NCI-H226 (cell line): Measurements from ENCODE around the gene PFN2.
"Not testable (repeated sequence)": the region's sequence is repeated elsewhere in the genome, so short reads cannot be mapped to it uniquely, and the experiment has no call there.

Experiments
- DNase-seq: peaks from one replicate; pipeline ENCODE4 v3.0.0-alpha.2; 2015

Gene PFN2

DNA sequence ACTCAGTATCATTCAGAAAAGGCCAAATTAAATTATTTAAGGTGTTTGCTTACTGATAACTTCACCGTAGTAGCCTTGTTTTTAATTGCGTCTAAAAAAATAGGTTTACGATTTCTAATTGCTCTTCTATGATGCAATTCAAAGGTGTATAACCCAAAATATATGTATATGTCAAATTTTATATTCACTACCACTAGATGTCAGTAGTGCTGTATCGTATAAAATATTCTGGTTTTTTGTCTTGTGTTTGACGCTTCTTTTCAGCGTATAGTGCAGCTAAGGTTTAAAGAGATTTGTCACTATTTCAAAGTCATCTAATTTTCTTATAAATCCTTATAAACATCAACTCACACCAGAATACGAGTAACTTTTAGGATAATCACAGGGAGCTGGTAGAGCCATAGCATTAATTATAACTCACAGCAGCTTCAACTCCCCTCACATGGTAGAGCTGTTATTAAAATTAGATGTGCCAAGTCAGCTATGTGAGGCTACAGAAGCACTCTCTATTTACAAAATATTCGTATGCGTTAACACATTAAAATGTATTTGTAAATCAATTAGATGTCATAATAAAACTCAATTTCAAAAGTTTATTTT is 3.5 kb downstream of the PFN2 start:
- DNase-seq, result peak; percentile 22

DNA sequence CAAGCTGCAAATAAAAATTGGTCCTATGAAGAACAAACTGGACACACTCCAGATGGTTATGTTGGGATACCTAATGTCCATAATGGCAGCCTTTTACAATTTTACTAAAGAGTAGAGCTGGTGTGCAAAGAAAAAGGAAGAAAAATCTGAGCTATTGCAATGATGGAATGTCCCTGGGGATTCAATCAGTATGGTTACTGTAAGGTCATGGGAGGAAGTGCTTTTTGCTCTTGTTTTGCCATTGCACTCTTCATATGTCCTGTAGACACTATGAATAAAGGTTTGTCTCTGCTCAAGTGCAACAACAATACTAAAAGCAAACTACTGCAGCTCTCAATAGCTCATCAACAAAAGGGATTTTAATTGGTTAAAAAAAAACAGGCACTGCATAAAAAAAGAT is 5.4 kb downstream of the PFN2 start:
- no peak for DNase-seq

DNA sequence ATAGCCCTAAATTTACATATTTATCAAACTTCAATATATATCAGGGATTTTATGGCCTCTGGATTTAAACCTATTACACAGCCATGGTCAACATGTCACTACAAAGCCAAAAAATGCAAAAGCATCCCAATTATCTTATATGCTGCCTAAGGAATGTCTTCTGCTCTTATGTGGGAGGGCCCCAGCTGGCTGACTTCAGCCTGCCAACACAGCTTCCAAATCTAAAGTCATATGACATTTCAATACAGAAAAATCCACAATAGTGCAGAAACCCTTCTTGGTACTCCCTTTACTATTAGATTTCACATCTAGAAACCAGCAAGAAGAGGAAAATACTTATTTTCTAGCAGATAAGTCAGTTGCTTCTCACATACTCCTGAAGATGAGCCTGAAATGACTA is 6.4 kb downstream of the PFN2 start:
- DNase-seq, result no peak

DNA sequence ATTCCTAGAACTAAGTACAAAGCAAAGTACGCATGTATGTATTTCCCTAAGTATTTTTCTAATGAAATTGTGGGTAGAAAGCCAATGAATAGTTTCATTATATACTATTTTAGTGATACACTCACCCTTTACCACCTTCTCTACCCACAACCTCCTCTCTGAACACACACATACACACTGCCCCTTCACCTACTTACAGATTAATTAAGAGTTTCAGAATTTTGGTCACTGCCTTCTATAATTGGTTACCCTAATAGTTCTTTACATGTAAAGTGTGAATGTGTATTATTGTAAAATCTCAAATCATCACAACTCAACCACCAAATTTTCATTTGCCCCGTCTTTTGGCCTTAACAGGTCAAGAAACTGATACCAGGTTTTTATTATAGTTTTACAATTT is 7.2 kb downstream of the PFN2 start:
- no peak for DNase-seq

DNA sequence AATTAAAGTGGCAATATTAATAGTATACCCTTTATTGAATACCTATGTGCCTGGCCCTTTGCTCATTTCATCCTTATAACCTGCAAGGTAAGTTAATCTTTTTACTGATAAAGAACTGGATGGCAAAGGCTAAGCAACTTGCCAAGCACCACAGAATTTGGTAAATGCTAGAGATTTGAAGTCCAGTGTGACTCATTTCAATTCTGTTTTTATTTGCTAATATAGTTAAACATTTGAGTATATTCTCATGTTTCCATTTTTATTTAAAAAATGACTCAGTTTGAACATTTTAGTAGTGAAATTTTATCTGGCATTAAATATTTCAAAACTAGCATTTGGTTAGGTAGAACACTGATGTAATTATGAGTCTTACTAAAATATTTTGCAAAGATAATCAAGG is 11.3 kb downstream of the PFN2 start:
- no peak for DNase-seq

DNA sequence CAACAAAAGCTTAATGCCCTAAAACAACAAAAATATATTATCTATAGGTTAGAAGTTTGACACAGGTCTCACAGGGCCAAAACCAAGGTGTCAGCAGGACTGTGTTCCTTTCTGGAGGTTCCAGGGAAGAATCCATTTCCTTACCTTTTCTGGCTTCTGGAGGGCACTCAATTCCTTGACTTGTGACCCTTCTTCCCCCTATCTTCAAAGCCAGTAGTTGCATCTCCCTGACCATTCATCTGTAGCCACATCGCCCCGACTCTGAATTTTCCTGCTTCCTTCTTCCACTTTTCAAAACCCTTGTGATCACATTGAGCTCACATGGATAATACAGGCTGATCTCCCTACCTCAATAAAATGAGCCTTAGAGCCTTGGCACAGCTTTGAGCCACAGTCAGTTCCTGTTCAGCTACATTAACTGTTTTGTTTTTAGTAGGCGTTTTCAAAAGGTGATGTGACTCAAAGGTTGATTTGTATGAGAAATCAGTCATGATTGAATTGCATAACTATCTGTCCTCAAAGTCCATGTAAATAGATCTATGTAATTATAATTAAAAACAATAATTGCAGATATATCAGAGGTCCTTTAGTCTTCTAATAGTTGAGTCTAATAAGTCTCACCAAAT is 12.4 kb downstream of the PFN2 start:
- no peak for DNase-seq

DNA sequence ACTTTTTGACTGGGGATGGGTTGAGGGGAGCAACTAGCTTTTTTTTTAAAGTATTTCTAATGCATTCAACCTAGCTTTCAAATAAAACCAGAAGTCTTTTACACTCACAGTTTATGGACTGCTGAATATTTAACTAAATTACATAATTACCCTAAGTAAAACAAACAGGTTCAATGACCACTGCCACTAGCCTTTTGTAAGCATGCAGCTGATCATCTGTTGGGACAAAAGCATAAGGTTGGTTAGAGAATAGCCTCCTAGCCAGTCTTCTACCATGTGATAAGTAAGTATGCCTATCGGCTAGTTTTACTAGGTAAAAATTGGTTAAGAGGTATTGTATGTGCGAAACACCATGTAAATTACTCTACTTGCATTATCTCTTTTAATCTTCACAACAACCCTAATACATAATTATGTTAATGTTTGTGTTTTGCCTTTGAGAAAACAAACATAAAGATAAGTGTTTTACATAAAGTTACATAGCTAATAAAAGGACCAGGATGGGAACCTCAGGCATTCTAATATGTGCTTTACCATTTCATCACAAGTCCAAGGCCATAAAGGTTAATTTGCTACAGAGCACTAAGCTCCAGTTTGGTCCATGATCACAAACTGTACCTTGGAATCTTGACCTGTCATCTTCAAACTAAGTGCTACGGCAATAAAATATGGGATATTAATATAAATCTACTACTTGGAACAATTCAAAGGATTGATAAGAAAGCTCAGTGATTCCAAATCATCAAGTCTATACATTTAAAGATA is 13.2 kb downstream of the PFN2 start:
- DNase-seq, result no peak

DNA sequence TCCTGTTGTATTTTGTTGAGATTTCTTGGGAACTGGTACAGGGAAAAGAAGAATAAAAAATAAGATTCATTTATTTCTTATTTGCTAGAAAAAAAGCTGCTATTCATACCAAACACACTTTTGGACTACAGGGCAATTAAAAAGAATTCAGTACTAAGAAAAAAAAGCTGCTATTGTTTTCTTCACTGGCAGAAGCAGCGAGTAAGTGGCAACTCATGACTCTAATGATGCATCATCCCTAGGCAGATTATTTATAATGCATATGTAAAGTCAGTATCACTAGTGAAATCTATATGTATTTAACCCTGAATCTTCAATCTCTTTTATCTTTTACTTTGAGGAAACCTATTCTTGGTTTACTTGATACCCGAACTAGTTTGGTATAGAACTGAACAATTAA is 15.2 kb downstream of the PFN2 start:
- no peak for DNase-seq

DNA sequence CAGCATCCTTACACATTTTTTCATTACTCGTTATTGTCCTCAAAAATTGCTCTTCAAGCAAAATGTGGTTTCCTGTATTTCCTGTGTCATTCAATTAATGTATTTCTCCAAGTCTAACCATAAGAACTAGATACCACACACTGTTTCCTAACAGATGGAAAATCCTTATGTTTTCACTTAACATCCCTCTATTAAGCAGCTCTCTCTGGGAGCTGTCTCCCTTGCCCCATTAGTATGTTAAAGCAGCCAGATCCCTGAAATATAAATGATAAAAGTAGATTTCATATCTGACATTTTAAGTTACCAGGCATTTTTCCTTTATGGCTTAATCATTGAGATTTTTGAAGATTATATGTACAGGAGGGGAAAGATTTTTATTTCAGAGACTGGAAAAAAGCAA is 15.9 kb downstream of the PFN2 start:
- DNase-seq, result no peak

DNA sequence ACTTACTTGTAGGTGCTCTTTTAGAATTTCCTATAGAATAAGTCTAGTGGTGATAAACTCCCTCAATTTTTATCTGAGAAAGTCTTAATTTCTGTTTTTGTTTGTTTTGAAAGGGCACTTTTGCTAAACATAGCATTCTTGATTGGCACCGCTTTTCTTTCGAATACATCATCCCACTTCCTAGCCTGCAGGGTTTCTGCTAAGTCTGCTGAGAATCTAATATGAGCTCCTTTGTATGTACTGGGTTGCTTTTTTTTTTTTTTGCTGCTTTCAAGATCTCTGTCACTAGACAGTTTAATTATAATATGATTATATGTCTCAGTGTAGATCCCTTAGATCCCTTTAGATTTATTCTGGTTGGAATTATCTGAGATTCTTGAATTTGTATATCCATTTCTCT is 21.5 kb downstream of the PFN2 start:
- DNase-seq, result no peak

DNA sequence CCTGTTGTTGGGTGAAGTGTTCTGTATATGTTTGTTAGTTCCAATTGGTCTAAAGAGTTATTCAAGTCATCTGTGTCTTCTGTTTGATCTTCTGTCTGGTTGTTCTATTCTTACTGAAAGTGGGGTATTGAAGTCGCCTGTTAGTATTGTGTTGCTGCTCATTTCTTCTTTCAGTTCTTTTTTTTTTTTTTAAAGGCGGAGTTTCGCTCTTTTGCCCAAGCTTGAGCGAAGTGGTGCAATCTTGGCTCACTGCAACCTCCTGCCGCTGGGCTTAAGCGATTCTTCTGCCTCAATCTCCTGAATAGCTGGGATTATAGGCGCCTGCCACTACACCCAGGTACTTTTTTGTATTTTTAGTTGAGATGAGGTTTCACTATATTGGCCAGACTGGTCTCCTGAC is 23.5 kb downstream of the PFN2 start:
- no peak for DNase-seq

DNA sequence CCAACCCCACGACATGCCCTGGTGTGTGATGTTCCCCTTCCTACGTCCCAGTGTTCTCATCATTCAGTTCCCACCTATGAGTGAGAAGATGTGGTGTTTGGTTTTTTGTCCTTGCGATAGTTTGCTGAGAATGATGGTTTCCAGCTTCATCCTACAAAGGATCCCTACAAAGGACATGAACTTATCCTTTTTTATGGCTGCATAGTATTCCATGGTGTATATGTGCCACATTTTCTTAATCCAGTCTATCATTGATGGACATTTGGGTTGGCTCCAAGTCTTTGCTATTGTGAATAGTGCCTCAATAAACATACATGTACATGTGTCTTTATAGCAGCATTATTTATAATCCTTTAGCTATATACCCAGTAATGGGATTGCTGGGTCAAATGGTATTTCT is 26.7 kb downstream of the PFN2 start:
- not testable (repeated sequence) for DNase-seq

DNA sequence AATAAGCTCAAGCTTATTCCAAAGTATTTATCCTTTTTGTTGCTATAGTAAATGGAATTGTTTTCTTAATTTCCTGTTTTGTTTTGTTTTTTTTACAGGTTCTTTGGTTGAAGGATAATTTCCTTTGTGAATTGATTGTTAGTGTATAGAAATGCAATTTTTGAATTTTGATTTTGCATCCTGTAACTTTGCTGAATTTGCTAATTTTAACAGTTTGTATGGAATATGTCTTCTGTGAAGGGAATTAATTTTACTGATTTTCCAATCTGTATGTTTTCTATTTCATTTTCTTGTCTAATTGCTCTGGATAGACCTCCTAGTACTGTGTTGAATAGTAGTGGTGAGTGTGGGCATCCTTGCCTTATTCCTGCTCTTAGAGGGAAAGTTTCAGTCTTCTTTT is 28.3 kb downstream of the PFN2 start:
- DNase-seq, result no peak

DNA sequence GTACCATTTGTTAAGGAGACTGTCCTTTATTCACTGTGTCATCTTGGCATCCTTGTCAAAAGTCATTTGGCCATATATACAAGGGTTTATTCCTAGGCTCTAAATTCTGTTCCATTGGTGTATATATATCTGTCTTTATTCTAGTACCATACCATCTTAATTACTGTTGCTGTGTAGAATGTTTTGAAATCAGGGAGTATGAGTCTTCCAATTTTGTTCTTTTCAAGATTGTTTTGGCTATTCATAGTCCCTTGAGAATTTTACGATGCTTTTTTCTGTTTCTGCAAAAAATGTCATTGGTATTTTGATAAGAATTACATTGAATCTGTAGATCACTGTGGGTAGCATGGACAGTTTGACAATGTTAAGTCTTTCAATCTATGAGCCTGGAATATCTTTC is 28.7 kb downstream of the PFN2 start:
- no peak for DNase-seq

DNA sequence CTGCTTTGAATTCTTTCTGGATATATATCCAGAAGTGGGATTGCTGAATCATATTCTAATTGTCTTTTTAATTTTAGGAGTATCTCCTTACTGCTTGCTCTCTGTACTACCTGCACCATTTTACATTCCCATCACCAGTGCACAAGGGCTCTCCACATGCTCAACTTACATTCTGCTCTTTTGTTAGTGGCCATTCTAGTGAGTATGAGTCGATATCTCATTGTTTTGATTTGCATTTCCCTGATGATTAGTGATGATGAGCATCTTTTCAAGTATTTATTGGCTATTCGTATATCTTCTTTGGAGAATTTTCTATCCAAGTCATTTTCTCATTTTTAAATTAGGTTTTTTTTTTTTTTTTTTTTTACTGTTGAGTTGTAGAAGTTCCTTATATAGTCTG is 29.5 kb downstream of the PFN2 start:
- no peak for DNase-seq

DNA sequence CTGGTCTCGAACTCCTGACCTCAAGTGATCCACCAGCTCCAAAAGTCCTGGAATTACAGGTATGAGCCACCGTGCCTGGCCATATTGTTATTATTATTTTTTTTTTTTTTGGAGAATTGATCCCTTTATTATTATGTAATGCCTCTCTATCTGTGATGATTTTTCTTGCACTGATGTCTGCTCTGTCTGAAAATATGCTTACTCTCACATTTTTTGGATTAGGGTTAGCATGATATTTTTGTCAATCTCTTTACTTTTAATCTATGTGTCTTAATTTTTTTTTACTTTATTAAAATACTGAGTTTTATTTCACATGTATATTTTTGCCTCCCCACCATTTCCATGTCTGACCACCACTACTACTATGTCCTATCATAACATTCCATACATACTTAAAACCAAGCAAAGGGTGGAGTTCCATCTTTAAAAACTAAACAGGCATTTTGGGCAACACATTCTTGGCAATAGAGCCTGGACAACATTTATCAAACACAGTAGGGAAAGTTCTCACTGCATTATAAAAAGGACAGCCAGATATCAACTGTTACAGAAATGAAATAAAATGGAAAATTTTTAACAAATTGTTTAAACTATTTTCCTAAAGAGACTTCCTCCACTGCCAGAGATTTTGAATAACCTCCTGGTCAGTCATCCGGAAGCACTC is 32.2 kb downstream of the PFN2 start:
- DNase-seq, result not testable (repeated sequence)

DNA sequence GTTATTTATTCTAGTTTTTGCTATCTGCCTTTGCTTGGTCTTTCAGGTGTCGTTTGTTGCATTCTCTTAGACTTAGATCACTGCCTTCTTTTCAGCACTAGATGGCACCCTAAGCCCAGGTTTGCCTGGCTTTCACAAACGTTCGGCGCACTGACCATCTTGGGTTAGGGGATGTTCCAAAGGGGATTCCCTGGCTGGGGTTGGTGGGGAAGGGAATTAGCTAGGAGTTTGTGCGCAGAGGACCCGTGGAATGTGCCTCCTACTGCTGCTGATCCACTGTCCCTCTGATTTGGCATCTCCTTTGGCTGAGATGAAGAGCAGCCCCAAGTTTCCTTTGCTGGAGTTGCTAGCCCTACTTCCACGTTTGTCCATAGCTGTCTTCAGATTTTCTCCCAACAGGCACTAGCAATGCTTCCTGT is 33.9 kb downstream of the PFN2 start:
- DNase-seq, result peak; percentile 4

DNA sequence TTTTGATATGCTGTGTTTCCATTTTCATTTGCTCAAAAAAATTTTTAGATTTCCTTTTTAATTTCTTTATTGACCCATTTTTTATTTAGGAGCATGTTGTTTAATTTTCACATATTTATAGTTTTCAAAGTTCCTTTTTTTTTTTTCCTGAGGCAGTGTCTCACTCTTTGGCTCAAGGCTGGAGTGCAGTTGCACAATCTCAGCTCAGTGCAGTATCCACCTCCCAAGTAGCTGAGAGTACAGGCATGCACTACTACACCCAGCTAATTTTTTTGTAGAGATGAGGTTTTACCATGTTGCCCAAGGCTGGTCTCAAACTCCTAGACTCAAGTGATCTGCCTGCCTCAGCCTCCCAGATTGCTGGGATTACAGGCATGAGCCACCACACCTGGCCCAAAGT is 36.2 kb downstream of the PFN2 start:
- DNase-seq, result peak; percentile 62

DNA sequence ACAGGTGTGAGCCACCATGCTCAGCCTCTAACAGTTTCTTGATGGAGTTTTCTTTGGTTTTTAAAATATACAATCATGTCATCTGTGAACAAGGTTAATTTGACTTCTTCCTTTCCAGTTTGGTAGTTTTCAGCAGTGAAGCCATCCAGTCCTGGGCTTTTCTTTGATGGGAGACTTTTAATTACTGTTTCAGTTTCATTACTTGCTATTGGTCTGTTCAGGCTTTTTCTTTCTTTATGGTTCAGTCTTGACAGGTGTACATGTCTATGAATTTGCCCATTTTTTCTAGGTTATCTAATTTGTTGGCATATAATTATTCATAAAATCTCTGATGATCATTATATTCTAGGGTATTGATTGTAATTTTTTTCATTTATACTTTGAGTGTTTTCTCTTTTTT is 36.8 kb downstream of the PFN2 start:
- no peak for DNase-seq

DNA sequence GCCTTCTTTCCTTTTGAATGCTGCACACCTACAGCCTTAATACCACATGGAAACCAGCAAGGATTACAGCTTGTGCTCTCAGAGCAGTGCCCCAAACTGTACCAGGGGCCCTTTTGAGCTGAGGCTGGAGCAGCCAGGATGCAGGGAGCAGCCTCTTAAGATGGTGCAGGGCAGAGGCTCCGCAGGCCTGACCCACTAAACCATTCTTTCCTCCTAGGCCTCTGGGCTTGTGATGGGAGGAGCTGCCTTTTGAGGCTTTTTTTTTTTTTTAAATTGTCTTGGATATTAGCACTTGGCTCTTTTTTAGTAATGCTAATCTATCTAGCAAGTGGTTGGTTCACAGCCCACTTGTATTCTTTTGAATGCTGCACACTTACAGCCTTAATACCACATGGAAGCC is 37.7 kb downstream of the PFN2 start:
- DNase-seq, result no peak

DNA sequence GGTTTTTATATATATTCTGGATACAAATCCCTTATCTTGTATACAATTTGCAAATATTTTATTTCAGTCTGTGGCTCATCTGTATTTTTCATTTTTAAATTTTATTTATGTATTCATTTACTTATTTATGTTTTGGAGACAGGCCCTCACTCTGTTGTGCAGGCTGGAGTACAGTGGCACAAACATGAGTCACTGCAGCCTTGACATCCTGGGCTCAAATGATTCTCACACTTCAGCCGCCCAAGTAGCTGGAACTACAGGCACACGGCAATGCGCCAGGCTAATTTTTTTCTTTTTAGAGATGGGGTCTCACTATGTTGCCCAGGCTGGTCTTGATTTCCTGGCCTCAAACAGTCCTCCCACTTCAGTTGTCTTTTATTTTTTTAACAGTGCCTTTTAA is 50.6 kb downstream of the PFN2 start:
- DNase-seq, result no peak

DNA sequence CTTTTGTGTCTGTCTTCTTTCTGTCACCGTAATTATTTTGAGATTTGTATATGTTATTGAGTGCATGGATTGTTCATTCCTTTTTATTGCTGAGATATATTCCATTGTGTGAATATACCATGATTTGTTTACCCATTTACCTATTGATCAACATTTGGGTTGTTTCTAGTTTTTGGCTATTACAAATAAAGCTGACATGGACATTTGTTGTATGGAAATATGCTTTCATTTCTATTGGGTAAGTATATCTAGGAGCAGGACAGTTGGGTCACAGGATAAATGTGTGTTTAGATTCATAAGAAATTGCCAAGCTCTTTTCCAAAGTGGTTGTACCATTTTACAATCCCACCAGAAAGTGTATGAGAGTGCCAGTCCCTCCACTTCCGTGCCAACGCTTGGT is 51.2 kb downstream of the PFN2 start:
- no peak for DNase-seq

DNA sequence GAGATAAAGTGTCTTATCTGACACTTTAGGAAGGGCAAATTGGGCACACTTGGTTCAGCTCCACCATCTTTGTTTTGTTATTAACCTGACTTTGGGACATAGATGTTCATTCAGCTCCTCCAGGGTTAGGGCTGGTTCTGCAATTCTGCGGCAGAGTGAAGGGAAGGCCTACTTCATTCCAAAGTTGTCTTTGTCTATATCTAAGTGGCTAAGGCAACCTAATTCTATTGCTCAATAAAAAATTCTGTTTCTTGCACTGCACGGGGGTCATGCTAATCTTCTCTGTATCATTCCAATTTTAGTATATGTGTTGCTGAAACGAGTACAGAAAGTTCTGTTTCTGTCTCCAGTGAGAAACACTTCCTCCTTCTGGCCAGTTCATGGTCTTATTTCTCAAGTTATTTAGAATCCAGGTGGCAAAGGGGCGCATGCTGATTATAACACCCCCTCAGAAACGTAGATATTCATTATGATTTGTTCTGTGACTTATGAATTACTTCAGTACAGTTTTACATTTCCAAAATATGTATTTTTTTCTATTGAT is 53.5 kb downstream of the PFN2 start:
- DNase-seq, result no peak
